Upper lobe of left lung (tissue), 4 donors: Measurements from ENCODE around the gene FOXO3.

ENCODE experiments used
- EP300 ChIP-seq, 4 donors: sonication (generic); formaldehyde crosslinking; IDR thresholded peaks; one replicate each; pipeline ENCODE4 v1.5.1; 2017; ENCODE audit warnings: antibody characterized with exemption in 4 of 4, control low read depth in 2 of 4
- POLR2AphosphoS5 ChIP-seq, 2 donors: sonication (generic); formaldehyde crosslinking; IDR thresholded peaks; one replicate each; pipeline ENCODE4 v1.5.1; 2017; ENCODE audit warnings: antibody characterized with exemption in 2 of 2
- TF ChIP-seq, protein P1 (sequence below), 6 experiments: fragments of 450-650 bp in 4 of 6; fragments of 200-600 bp in 2 of 6; sonication (generic) in 2 of 6; IDR thresholded peaks; one replicate each; pipeline ENCODE4 v1.5.1; 2016 to 2019; ENCODE audit warnings: antibody characterized with exemption in 6 of 6

DNA sequence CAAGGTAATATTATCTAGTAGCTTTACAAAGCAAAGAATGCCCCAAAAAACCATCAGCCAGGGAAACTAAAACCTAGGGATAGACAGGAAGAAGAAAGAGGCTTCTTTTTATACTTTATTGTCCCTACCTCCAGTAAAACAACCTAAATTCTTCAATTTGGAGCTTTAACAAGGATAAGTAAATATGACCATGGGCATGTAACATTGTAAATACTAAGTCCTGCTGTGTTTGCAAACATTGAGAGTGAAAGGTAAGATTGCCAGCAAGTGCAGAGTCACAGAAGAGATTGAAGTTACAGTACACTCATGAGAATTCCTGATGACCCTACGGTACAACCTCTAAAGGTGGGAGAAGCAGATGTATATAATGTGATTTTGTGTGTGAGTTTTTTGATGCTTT lies 117.2 kb downstream of the FOXO3 start:
- TF ChIP-seq, protein P1, sequence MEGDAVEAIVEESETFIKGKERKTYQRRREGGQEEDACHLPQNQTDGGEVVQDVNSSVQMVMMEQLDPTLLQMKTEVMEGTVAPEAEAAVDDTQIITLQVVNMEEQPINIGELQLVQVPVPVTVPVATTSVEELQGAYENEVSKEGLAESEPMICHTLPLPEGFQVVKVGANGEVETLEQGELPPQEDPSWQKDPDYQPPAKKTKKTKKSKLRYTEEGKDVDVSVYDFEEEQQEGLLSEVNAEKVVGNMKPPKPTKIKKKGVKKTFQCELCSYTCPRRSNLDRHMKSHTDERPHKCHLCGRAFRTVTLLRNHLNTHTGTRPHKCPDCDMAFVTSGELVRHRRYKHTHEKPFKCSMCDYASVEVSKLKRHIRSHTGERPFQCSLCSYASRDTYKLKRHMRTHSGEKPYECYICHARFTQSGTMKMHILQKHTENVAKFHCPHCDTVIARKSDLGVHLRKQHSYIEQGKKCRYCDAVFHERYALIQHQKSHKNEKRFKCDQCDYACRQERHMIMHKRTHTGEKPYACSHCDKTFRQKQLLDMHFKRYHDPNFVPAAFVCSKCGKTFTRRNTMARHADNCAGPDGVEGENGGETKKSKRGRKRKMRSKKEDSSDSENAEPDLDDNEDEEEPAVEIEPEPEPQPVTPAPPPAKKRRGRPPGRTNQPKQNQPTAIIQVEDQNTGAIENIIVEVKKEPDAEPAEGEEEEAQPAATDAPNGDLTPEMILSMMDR (IDR thresholded peaks at IDR 0.05), result no peak
- TF ChIP-seq EP300 (IDR thresholded peaks at IDR 0.05) (no peak), POLR2AphosphoS5 (IDR thresholded peaks at IDR 0.05) (no peak)
